RWPE2 (cell line): ENCODE data around the gene GNG10.

ENCODE experiments used
- ATAC-seq: fragments of 200-7000 bp; cut with Tn5 transposase; 3 replicates; pipeline ENCODE4 v1.9.1; 2021; ENCODE audit warnings: low read depth
- DNase-seq: peaks from one replicate; pipeline ENCODE4 v3.0.0-alpha.2; 2020; ENCODE audit warnings: low spot score
- H3K27ac ChIP-seq: fragments of 450-650 bp; 2 replicates; pipeline ENCODE4 v1.5.1; 2017; ENCODE audit warnings: mild to moderate bottlenecking; ENCODE audit not compliant: poor library complexity, severe bottlenecking
- H3K27me3 ChIP-seq: fragments of 250-450 bp; sonication (Bioruptor Pico); 2 replicates; pipeline ENCODE4 v1.5.1; 2021; ENCODE audit warnings: mild to moderate bottlenecking, moderate library complexity; ENCODE audit not compliant: insufficient read depth, poor library complexity, severe bottlenecking
- H3K36me3 ChIP-seq: fragments of 250-450 bp; sonication (Bioruptor Pico); 2 replicates; pipeline ENCODE4 v1.5.1; 2020; ENCODE audit warnings: low read depth, mild to moderate bottlenecking, moderate library complexity
- H3K4me1 ChIP-seq: fragments of 250-450 bp; sonication (Bioruptor Pico); 2 replicates; pipeline ENCODE4 v1.5.1; 2021; ENCODE audit warnings: mild to moderate bottlenecking, moderate library complexity; ENCODE audit not compliant: insufficient read depth, poor library complexity, severe bottlenecking
- H3K4me3 ChIP-seq: fragments of 250-450 bp; sonication (Bioruptor Pico); 2 replicates; pipeline ENCODE4 v1.5.1; 2021; ENCODE audit warnings: mild to moderate bottlenecking, moderate library complexity; ENCODE audit not compliant: severe bottlenecking
- H3K9me3 ChIP-seq: fragments of 250-450 bp; sonication (Bioruptor Pico); 2 replicates; pipeline ENCODE4 v1.5.1; 2021; ENCODE audit warnings: mild to moderate bottlenecking, moderate library complexity; ENCODE audit not compliant: severe bottlenecking
- TF ChIP-seq, protein P1 (sequence below): fragments of 450-650 bp; IDR thresholded peaks from one replicate; pipeline ENCODE4 v1.5.1; 2017; ENCODE audit warnings: mild to moderate bottlenecking, moderate library complexity; ENCODE audit not compliant: poor library complexity, severe bottlenecking

Gene GNG10

DNA sequence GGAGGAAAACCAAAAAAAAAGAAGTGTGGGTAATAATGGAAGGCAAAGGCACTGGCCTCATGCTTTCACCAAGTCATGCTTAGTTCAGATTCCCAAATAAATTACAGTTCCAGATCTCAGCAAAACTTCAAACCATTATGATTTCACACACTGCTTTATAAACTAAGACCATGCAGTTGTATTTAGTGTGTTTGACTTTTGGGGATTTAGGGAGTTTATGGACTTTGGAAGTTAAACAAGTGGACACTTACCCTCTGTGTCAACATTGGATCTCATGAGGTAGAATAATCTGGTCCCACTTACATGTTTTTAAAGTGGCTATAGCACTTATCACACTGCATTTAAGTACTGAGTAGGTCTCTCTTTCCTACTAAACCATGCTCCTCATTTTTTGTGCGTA is 26.5 kb upstream of the GNG10 start:
- ATAC-seq = no peak
- Histone ChIP-seq H3K9me3 (no peaks in the 10 kb centered on the region), H3K4me3 (no peak overlapping the region), H3K4me1 (peaks cover 12% of the 10 kb centered on the region), H3K27ac (no peak overlapping the region), H3K36me3 (0 out of 2 replicates have a peak, but pooled peaks cover 4% of the 10 kb centered on the region), H3K27me3 (no peaks in the 10 kb centered on the region)
- TF ChIP-seq, protein P1, sequence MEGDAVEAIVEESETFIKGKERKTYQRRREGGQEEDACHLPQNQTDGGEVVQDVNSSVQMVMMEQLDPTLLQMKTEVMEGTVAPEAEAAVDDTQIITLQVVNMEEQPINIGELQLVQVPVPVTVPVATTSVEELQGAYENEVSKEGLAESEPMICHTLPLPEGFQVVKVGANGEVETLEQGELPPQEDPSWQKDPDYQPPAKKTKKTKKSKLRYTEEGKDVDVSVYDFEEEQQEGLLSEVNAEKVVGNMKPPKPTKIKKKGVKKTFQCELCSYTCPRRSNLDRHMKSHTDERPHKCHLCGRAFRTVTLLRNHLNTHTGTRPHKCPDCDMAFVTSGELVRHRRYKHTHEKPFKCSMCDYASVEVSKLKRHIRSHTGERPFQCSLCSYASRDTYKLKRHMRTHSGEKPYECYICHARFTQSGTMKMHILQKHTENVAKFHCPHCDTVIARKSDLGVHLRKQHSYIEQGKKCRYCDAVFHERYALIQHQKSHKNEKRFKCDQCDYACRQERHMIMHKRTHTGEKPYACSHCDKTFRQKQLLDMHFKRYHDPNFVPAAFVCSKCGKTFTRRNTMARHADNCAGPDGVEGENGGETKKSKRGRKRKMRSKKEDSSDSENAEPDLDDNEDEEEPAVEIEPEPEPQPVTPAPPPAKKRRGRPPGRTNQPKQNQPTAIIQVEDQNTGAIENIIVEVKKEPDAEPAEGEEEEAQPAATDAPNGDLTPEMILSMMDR = no peak
- no peak for DNase-seq

DNA sequence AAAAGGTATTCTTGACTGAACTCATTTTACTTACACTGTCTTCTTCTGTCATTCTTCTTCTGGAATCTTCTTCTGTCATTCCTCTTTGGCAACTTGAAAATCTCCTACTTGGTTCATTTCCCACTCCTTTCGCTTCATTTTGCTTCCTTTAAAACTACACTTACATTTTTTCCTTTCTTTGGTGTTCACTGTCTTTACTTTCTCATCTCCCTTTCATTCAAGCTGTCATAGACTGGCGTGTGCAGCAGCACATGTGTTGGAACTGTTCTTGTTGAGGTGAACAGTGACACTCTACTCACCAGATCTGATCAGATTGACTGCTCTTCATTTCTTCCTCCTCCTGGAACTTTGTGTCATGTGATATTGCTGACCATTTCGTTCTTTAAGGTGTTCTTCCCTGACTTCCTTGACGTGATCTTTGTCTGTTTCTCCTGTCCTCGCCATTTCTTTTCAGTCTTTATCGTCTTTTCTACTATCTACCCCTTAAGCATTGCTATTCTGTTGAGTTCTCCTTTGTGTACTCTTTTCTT is 23.9 kb upstream of the GNG10 start:
- H3K27ac ChIP-seq = no peak overlapping the region
- no peaks in the 10 kb centered on the region for H3K27me3 ChIP-seq
- TF ChIP-seq, protein P1 = no peak
- no peak for ATAC-seq
- H3K4me3 ChIP-seq = no peak overlapping the region
- peaks cover 11% of the 10 kb centered on the region for H3K4me1 ChIP-seq
- no peaks in the 10 kb centered on the region for H3K9me3 ChIP-seq
- 0 out of 2 replicates have a peak, but pooled peaks cover 4% of the 10 kb centered on the region for H3K36me3 ChIP-seq
- DNase-seq = no peak

GRCh38 chr9:111644195-111644772 is 17.1 kb upstream of the GNG10 start:
- no peak for DNase-seq
- H3K9me3 ChIP-seq = no peaks in the 10 kb centered on the region

GRCh38 chr9:111645806-111646205 is 15.6 kb upstream of the GNG10 start:
- no peak overlapping the region for H3K4me3 ChIP-seq
- TF ChIP-seq, protein P1 = no peak
- DNase-seq = no peak
- no peak for ATAC-seq
- no peaks in the 10 kb centered on the region for H3K27me3 ChIP-seq
- H3K9me3 ChIP-seq = no peaks in the 10 kb centered on the region
- H3K4me1 ChIP-seq = no peaks in the 10 kb centered on the region
- peaks cover 70% of the 10 kb centered on the region for H3K36me3 ChIP-seq
- H3K27ac ChIP-seq = no peak overlapping the region

More at GRCh38 chr9:111644195-111644772, 17.1 kb upstream of the GNG10 start:
- no peak overlapping the region for H3K4me3 ChIP-seq
- TF ChIP-seq, protein P1 = no peak
- no peaks in the 10 kb centered on the region for H3K27me3 ChIP-seq
- no peak for ATAC-seq
- no peaks in the 10 kb centered on the region for H3K4me1 ChIP-seq
- peaks cover 55% of the 10 kb centered on the region for H3K36me3 ChIP-seq
- H3K27ac ChIP-seq = no peak overlapping the region

- no peak overlapping the region for H3K4me3 ChIP-seq
- ATAC-seq = no peak
- no peak overlapping the region for H3K27ac ChIP-seq
- TF ChIP-seq, protein P1 = no peak
- no peaks in the 10 kb centered on the region for H3K4me1 ChIP-seq
- H3K27me3 ChIP-seq = no peaks in the 10 kb centered on the region
- peaks cover 71% of the 10 kb centered on the region for H3K36me3 ChIP-seq
- H3K9me3 ChIP-seq = no peaks in the 10 kb centered on the region
- DNase-seq = no peak
Measured at GRCh38 chr9:111646417-111646816, 15.0 kb upstream of the GNG10 start.
